ENCODE measurements around the gene IL10. TPM values are rescaled to one million over a fixed set of nuclear protein-coding genes. Genes with fewer than 3 reads are reported as not detected.

IL10 gene
- total RNA-seq, 2 experiments from 2014 or later, result not detected

- no peaks in the 10 kb centered on the region for H3K9me3 ChIP-seq (ENCODE audit: low read length)
- H3K79me2 ChIP-seq (ENCODE audit: insufficient read depth, low read depth, low read length), result no peaks in the 10 kb centered on the region
- H3K4me1 ChIP-seq (ENCODE audit: insufficient read depth, low read length, poor library complexity, severe bottlenecking), result peaks cover 10% of the 10 kb centered on the region
- no peak overlapping the region for H3K4me3 ChIP-seq (ENCODE audit: low read depth, low read length, poor library complexity, severe bottlenecking)
- ChIA-PET POLR2A (no interaction called here), CTCF (ENCODE audit: unreplicated experiment) (interaction anchor here (0.6 to 1.7 kb wide), 2 partner anchors 10 to 65 kb away, joined by 3 to 4 read pairs; no protein-coding TSS in a partner anchor)
- BruUV-seq (replicated peaks), result no TSS peak
- TF ChIP-seq CTCF (conservative IDR thresholded peaks at IDR 0.05; ENCODE audit: low read length) (no peak), EZH2phosphoT487 (IDR thresholded peaks at IDR 0.05; ENCODE audit: borderline replicate concordance, low read depth, low read length) (no peak)
- H2AFZ ChIP-seq (ENCODE audit: low read length), result no peak overlapping the region
- H3K4me2 ChIP-seq (ENCODE audit: low read length), result no peak overlapping the region
- H3K36me3 ChIP-seq (ENCODE audit: insufficient read depth, low read length), result no peaks in the 10 kb centered on the region
- no peak overlapping the region for H3K27ac ChIP-seq (ENCODE audit: low read depth, low read length, poor library complexity, severe bottlenecking)
- DNase-seq (ENCODE audit: low spot score), result no peak
- intact Hi-C loops (cut with micrococcal nuclease; ENCODE audit: unreplicated experiment), result no loop called here
- H3K9me2 ChIP-seq (ENCODE audit: insufficient read depth, low read length), result no peaks in the 10 kb centered on the region
- H4K20me1 ChIP-seq (ENCODE audit: insufficient read depth, low read length), result no peaks in the 10 kb centered on the region
Measured at GRCh38 chr1:206799311-206799710, 27.0 kb upstream of the IL10 start.

- Histone ChIP-seq H3K9me3 (ENCODE audit: low read length) (no peaks in the 10 kb centered on the region), H3K4me1 (ENCODE audit: insufficient read depth, low read length, poor library complexity, severe bottlenecking) (peaks cover 8% of the 10 kb centered on the region), H3K36me3 (ENCODE audit: insufficient read depth, low read length) (no peaks in the 10 kb centered on the region), H3K27ac (ENCODE audit: low read depth, low read length, poor library complexity, severe bottlenecking) (no peak overlapping the region), H4K20me1 (ENCODE audit: insufficient read depth, low read length) (no peaks in the 10 kb centered on the region), H3K4me3 (ENCODE audit: low read depth, low read length, poor library complexity, severe bottlenecking) (no peak overlapping the region), H3K9me2 (ENCODE audit: insufficient read depth, low read length) (no peaks in the 10 kb centered on the region), H3K4me2 (ENCODE audit: low read length) (no peak overlapping the region), H3K79me2 (ENCODE audit: insufficient read depth, low read depth, low read length) (no peaks in the 10 kb centered on the region), H2AFZ (ENCODE audit: low read length) (no peak overlapping the region)
- CTCF ChIA-PET (ENCODE audit: unreplicated experiment), result interaction anchor here (0.6 to 1.7 kb wide), 2 partner anchors 11 to 64 kb away, joined by 3 to 4 read pairs; no protein-coding TSS in a partner anchor
- POLR2A ChIA-PET, result no interaction called here
- intact Hi-C loops (cut with micrococcal nuclease; ENCODE audit: unreplicated experiment), result no loop called here
- no peak for TF ChIP-seq EZH2phosphoT487 (IDR thresholded peaks at IDR 0.05; ENCODE audit: borderline replicate concordance, low read depth, low read length)
- TF ChIP-seq CTCF (conservative IDR thresholded peaks at IDR 0.05; ENCODE audit: low read length), result peak; percentile 66; the same call in 1 of the 2 replicates
- no peak for DNase-seq (ENCODE audit: low spot score)
- BruUV-seq (replicated peaks), result no TSS peak
Measured at GRCh38 chr1:206798384-206798996, 26.2 kb upstream of the IL10 start.
